HepG2 (cell line): Measurements from ENCODE around the gene STARD5. TPM values are rescaled to one million over a fixed set of nuclear protein-coding genes. Genes with fewer than 3 reads are reported as not detected.

ENCODE experiments used
- ATAC-seq: fragments of 200-7000 bp; cut with Tn5 transposase; 3 replicates; pipeline ENCODE4 v1.9.1; 2020; ENCODE audit warnings: mild to moderate bottlenecking, moderate library complexity
- BruUV-seq: library from RNA; stranded (reverse); fragments of 400-500 nt; replicated peaks from 2 replicates; lab custom pipeline; 2021; lab: Mats Ljungman, UMichigan
- CTCF ChIA-PET: fragments of 300-600 bp; formaldehyde crosslinking; extraction: SDS; loops from one replicate; lab custom pipeline; 2021; ENCODE audit warnings: low total read pairs, inconsistent platforms, low intra/inter-chr PET ratio; lab: Yijun Ruan, JAX
- POLR2A ChIA-PET: fragments of 350-600 bp; sonication (Branson Sonifier 250); formaldehyde crosslinking; loops from one replicate; lab custom pipeline; 2020; ENCODE audit warnings: antibody characterized with exemption, inconsistent platforms; lab: Yijun Ruan, JAX
- DNase-seq: peaks from one replicate; pipeline ENCODE4 v3.0.0-alpha.2; 2015; ENCODE audit warnings: low spot score
- FAIRE-seq: peaks from 3 replicates; lab custom pipeline; 2011; peaks lifted over from hg19 to GRCh38; lab: Jason Lieb, UNC
- H2AFZ ChIP-seq: one replicate; pipeline ENCODE4 v1.6.1; 2011; ENCODE audit warnings: low read length, inconsistent platforms
- H3K27ac ChIP-seq: fragments of 300-600 bp; 3 replicates; pipeline ENCODE4 v1.8.0; 2011; ENCODE audit warnings: mixed run types, mild to moderate bottlenecking, mixed read lengths, low read length, inconsistent platforms; ENCODE audit not compliant: insufficient read depth; ENCODE audit errors: extremely low read length
- H3K27me3 ChIP-seq, 2 experiments: fragments of 200-600 bp in 1 of 2; 2 replicates in 1 of 2; 3 replicates in 1 of 2; pipeline versions ENCODE4 v1.6.0 to v1.8.0; 2011; ENCODE audit warnings: low read length in 2 of 2, mild to moderate bottlenecking in 2 of 2, moderate library complexity in 2 of 2, inconsistent platforms in 1 of 2; ENCODE audit not compliant: insufficient read depth in 2 of 2, control insufficient read depth in 1 of 2
- H3K36me3 ChIP-seq, 2 experiments: fragments of 200-600 bp in 1 of 2; replicated peaks in 1 of 2; 2 replicates in 1 of 2; 3 replicates in 1 of 2; pipeline versions ENCODE4 v1.5.1 to v1.8.0; 2011; ENCODE audit warnings: low read length in 2 of 2, inconsistent platforms in 1 of 2; ENCODE audit not compliant: insufficient read depth in 2 of 2, control insufficient read depth in 1 of 2
- H3K4me1 ChIP-seq: 2 replicates; pipeline ENCODE4 v1.5.1; 2012; ENCODE audit warnings: low read length, inconsistent platforms; ENCODE audit not compliant: insufficient read depth
- H3K4me2 ChIP-seq: 2 replicates; pipeline ENCODE4 v1.6.0; 2011; ENCODE audit warnings: low read depth, low read length, inconsistent platforms
- H3K4me3 ChIP-seq, 3 experiments: fragments of 200-600 bp in 1 of 3; sonication (generic), shearing (Covaris generic) in 1 of 3; replicated peaks in 1 of 3; 2 replicates each; pipeline ENCODE4 v1.5.1; 2011 to 2016; ENCODE audit warnings: low read length in 3 of 3, inconsistent platforms in 2 of 3, low read depth in 2 of 3, mild to moderate bottlenecking in 2 of 3, control low read depth in 1 of 3, mixed read lengths in 1 of 3; ENCODE audit not compliant: insufficient read depth in 1 of 3
- H3K79me2 ChIP-seq: one replicate; pipeline ENCODE4 v1.6.1; 2011; ENCODE audit warnings: low read length, inconsistent platforms; ENCODE audit not compliant: insufficient read depth
- H3K9ac ChIP-seq: 2 replicates; pipeline ENCODE4 v1.6.0; 2011; ENCODE audit warnings: mild to moderate bottlenecking, low read depth, low read length, inconsistent platforms; ENCODE audit not compliant: insufficient read depth
- H3K9me3 ChIP-seq: 2 replicates; pipeline ENCODE4 v1.5.1; 2012; ENCODE audit warnings: mild to moderate bottlenecking, low read length
- H4K20me1 ChIP-seq: 2 replicates; pipeline ENCODE4 v1.6.0; 2011; ENCODE audit warnings: inconsistent platforms, mild to moderate bottlenecking, low read length, moderate library complexity; ENCODE audit not compliant: insufficient read depth
- DR1 ChIP-seq: sonication (generic); formaldehyde crosslinking; IDR thresholded peaks from 2 replicates; pipeline ENCODE4 v1.8.0; 2021; ENCODE audit warnings: mild to moderate bottlenecking, missing genetic modification reagents, inconsistent platforms
- FOSL1 ChIP-seq: sonication (generic); formaldehyde crosslinking; IDR thresholded peaks from 2 replicates; pipeline ENCODE4 v1.9.0; 2021; ENCODE audit warnings: missing genetic modification reagents, borderline replicate concordance
- GABPA ChIP-seq, 2 experiments: IDR thresholded peaks; 2 replicates each; pipeline ENCODE4 v1.6.1; 2011 to 2016; ENCODE audit warnings: low read depth in 2 of 2, low read length in 1 of 2, missing biosample characterization in 1 of 2, missing genetic modification characterization in 1 of 2
- GATAD1 ChIP-seq: IDR thresholded peaks from 2 replicates; pipeline ENCODE4 v1.6.1; 2016; ENCODE audit warnings: missing genetic modification reagents, missing compliant biosample characterization
- MIXL1 ChIP-seq: IDR thresholded peaks from 2 replicates; pipeline ENCODE4 v1.6.1; 2016
- PHB2 ChIP-seq: fragments of 450-650 bp; IDR thresholded peaks from 2 replicates; pipeline ENCODE4 v1.6.1; 2018; ENCODE audit not compliant: partially characterized antibody
- PHF20 ChIP-seq: sonication (generic); formaldehyde crosslinking; IDR thresholded peaks from 2 replicates; pipeline ENCODE4 v1.5.0; 2020; ENCODE audit warnings: mild to moderate bottlenecking, missing genetic modification reagents
- ZKSCAN5 ChIP-seq: sonication (generic); formaldehyde crosslinking; IDR thresholded peaks from 2 replicates; pipeline ENCODE4 v1.5.1; 2020; ENCODE audit warnings: mild to moderate bottlenecking, missing genetic modification reagents
- WGBS: methylation state at CpG from one replicate; pipeline ENCODE4 v1.1.6; 2017; ENCODE audit warnings: low lambda C conversion rate; 5-methylcytosine and 5-hydroxymethylcytosine counted together
- in situ Hi-C: cut with HindIII; loops from 2 replicates; pipeline ENCODE4 v1.10.0; 2017; ENCODE audit warnings: low pct_unique_long_range_greater_than_20kb; ENCODE audit not compliant: extremely low pct_ligation_motif_present
- intact Hi-C: fragments of 100-400 bp; cut with micrococcal nuclease; formaldehyde crosslinking; loops from one replicate; pipeline ENCODE4 v1.10.0; 2022; ENCODE audit not compliant: unreplicated experiment
- polyA plus RNA-seq, 8 experiments: library from polyadenylated mRNA; depleted of rRNA in 3 of 8; stranded (reverse) in 7 of 8; unstranded in 1 of 8; fragments of >200 nt; fragmentation: Illumina TruSeq in 4 of 8; extraction: Trizol in 4 of 8; gene quantifications; 2 replicates each; pipeline versions ENCODE4 v1.2.1 to v1.2.3, GENCODE V29; 2011 to 2016; ENCODE audit warnings: low read depth in 4 of 8, missing spikeins in 1 of 8, mixed read lengths in 1 of 8; ENCODE audit not compliant: insufficient read depth in 1 of 8
- total RNA-seq, 5 experiments: library from RNA; depleted of rRNA; stranded (reverse); fragments of >200 nt; fragmentation: Illumina TruSeq; extraction: Trizol; gene quantifications; 2 replicates each; pipeline ENCODE4 v1.2.3, GENCODE V29; 2016; ENCODE audit warnings: low read depth in 1 of 5
- TF ChIP-seq, protein P1 (sequence below): sonication (generic); formaldehyde crosslinking; conservative IDR thresholded peaks from 2 replicates; pipeline ENCODE4 v1.4.0; 2020; ENCODE audit warnings: missing genetic modification reagents
- TF ChIP-seq, protein P2 (sequence below): sonication (generic); formaldehyde crosslinking; IDR thresholded peaks from 2 replicates; pipeline ENCODE4 v1.5.1; 2020; ENCODE audit warnings: missing genetic modification reagents, mild to moderate bottlenecking, borderline replicate concordance
- TF ChIP-seq, protein P3 (sequence below): sonication (generic); formaldehyde crosslinking; IDR thresholded peaks from 2 replicates; pipeline ENCODE4 v1.8.1; 2023; ENCODE audit warnings: mild to moderate bottlenecking, inconsistent platforms, moderate library complexity, missing genetic modification reagents, borderline replicate concordance
- TF ChIP-seq, protein P4 (sequence below): sonication (generic); formaldehyde crosslinking; IDR thresholded peaks from 2 replicates; pipeline ENCODE4 v1.4.0; 2020; ENCODE audit warnings: mild to moderate bottlenecking, missing genetic modification reagents
- TF ChIP-seq, protein P5 (sequence below): sonication (generic); formaldehyde crosslinking; IDR thresholded peaks from 2 replicates; pipeline ENCODE4 v1.8.0; 2022; ENCODE audit warnings: missing genetic modification reagents, low read depth, mild to moderate bottlenecking, borderline replicate concordance

STARD5 gene
- total and polyA plus RNA-seq, 2 of the 13 experiments (the other 11 are each of a cell fraction or from before 2014, with no cell fraction given) = 3.1 to 3.5 TPM

DNA sequence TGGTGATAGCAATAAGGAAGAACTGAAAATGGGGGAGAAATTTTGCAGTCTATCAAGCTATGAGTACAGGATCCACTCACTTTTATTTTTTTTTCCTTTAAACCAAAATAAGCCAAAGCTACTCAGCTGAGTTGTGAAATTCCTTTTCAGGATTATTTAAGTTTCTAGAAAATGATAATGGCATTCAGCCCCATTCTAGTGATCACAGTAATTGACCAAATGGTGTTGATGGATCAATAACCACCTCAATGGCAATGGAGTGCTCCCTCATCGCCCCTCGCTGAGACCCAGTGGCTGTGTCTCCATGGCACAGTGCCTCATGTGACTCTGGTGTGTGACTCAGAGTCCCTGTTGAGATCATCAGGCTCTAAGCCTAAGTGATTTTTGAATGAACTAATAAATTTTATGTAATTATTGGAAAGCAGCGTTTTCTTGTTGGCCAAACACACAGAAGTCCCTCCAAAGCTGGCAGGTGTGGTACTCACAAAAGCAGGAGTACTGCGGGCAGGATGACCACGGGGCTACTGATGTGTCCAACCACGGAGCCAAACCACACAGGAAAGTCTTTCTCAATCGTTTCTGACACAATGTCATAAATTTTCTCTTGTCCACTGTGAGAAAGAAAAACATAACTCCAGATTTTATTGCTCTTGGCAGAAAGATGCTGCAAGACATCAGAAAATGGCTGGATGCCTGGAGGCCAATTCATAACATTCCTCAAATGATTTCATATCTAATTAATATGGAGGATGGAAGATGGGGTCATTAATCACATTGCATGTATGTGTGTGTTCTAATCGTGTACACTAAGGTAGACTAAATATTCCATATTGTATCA is 14.4 kb upstream of the STARD5 start (continued):
- TF ChIP-seq, protein P1, sequence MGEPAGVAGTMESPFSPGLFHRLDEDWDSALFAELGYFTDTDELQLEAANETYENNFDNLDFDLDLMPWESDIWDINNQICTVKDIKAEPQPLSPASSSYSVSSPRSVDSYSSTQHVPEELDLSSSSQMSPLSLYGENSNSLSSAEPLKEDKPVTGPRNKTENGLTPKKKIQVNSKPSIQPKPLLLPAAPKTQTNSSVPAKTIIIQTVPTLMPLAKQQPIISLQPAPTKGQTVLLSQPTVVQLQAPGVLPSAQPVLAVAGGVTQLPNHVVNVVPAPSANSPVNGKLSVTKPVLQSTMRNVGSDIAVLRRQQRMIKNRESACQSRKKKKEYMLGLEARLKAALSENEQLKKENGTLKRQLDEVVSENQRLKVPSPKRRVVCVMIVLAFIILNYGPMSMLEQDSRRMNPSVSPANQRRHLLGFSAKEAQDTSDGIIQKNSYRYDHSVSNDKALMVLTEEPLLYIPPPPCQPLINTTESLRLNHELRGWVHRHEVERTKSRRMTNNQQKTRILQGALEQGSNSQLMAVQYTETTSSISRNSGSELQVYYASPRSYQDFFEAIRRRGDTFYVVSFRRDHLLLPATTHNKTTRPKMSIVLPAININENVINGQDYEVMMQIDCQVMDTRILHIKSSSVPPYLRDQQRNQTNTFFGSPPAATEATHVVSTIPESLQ (CRISPR knock-in tag) = no peak

DNA sequence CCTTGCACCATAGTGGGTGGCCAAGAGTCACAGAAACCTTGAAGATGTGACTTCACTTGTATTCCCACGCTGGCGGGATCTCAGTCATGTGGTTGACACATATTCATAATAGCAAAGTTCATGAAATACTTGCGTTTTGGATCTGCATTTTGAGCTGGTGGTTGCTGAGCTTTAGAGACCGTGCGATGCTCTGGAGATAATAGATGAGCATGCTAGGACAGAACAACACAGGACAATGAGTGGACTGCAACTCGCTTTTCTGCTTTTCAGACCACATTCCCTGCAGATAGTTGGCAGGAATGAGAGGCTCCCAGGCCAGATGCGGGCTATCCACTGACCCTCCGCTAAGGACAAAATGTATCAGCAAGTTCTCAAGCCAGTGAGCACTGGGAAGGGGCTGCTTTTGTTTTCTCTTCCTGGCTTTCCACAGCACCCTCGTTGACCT is 13.8 kb upstream of the STARD5 start:
- Histone ChIP-seq H3K36me3 (no peaks in the 10 kb centered on the region), H3K79me2 (no peaks in the 10 kb centered on the region), H3K4me2 (no peak overlapping the region), H3K4me3 (no peak overlapping the region), H3K27me3 (no peaks in the 10 kb centered on the region; a peak in 1 of 5 replicates), H3K4me1 (no peaks in the 10 kb centered on the region), H4K20me1 (no peaks in the 10 kb centered on the region), H3K9ac (no peak overlapping the region), H2AFZ (no peak overlapping the region), H3K9me3 (no peaks in the 10 kb centered on the region), H3K27ac (no peak overlapping the region)
- in situ Hi-C loops = no loop called here
- BruUV-seq = no TSS peak
- ChIA-PET CTCF (no interaction called here), POLR2A (no interaction called here)
- WGBS = 63% methylated on average over 8 of the region's 9 CpGs
- TF ChIP-seq, protein P2, sequence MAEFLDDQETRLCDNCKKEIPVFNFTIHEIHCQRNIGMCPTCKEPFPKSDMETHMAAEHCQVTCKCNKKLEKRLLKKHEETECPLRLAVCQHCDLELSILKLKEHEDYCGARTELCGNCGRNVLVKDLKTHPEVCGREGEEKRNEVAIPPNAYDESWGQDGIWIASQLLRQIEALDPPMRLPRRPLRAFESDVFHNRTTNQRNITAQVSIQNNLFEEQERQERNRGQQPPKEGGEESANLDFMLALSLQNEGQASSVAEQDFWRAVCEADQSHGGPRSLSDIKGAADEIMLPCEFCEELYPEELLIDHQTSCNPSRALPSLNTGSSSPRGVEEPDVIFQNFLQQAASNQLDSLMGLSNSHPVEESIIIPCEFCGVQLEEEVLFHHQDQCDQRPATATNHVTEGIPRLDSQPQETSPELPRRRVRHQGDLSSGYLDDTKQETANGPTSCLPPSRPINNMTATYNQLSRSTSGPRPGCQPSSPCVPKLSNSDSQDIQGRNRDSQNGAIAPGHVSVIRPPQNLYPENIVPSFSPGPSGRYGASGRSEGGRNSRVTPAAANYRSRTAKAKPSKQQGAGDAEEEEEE = no peak
- TF ChIP-seq, protein P3, sequence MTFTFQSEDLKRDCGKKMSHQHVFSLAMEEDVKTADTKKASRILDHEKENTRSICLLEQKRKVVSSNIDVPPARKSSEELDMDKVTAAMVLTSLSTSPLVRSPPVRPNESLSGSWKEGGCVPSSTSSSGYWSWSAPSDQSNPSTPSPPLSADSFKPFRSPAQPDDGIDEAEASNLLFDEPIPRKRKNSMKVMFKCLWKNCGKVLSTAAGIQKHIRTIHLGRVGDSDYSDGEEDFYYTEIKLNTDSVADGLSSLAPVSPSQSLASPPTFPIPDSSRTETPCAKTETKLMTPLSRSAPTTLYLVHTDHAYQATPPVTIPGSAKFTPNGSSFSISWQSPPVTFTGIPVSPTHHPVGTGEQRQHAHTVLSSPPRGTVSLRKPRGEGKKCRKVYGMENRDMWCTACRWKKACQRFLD (CRISPR knock-in tag) = no peak
- no peak for TF ChIP-seq PHF20 (CRISPR knock-in tag)
- TF ChIP-seq GABPA (IDR thresholded peaks at IDR 0.05; ENCODE audit: low read depth, low read length) = no peak
- no peak for TF ChIP-seq GABPA (CRISPR knock-in tag; IDR thresholded peaks at IDR 0.05; ENCODE audit: low read depth)
- TF ChIP-seq, protein P4, sequence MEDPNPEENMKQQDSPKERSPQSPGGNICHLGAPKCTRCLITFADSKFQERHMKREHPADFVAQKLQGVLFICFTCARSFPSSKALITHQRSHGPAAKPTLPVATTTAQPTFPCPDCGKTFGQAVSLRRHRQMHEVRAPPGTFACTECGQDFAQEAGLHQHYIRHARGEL (CRISPR knock-in tag) = no peak
- no peak for TF ChIP-seq FOSL1 (CRISPR knock-in tag)
- no peak for TF ChIP-seq GATAD1 (CRISPR knock-in tag)
- TF ChIP-seq, protein P5, sequence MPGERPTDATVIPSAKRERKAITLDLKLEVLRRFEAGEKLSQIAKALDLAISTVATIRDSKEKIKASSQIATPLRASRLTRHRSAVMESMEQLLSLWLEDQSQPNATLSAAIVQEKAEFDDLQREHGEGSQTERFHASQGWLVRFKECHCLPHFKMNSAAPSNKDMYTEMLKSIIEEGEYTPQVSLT (CRISPR knock-in tag) = no peak
- TF ChIP-seq DR1 = no peak
- TF ChIP-seq PHB2 = no peak
- TF ChIP-seq ZKSCAN5 = no peak
- no peak for TF ChIP-seq MIXL1 (CRISPR knock-in tag)
- DNase-seq (no peak), ATAC-seq (no peak), FAIRE-seq (no peak)
- intact Hi-C loops = loop anchor here (1.0 kb wide), 1 partner anchor 62 kb away; no protein-coding TSS in a partner anchor
